DMS114 treated with DMSO at 0.1 percent for 48 hours (cell line): ENCODE measurements around the gene FMO3.

ENCODE experiments used
- DNase-seq: peaks from one replicate; lab custom pipeline; 2025; ENCODE audit not compliant: unreplicated experiment; lab: John Stamatoyannopoulos, UW

Gene FMO3

GRCh38 chr1:171090604-171091003 is at the start of gene FMO3:
Gene FMO3 (plus strand): TSS chr1:171090905. CDS start chr1:171092659, 1,754 bp downstream.
- DNase-seq = no peak

- DNase-seq = no peak
Observed at GRCh38 chr1:171048014-171048413, 42.7 kb upstream of the FMO3 start.

GRCh38 chr1:171052977-171053376 is 37.7 kb upstream of the FMO3 start:
- DNase-seq = no peak

- no peak for DNase-seq
Observed at GRCh38 chr1:171055966-171056643, 34.6 kb upstream of the FMO3 start.

- no peak for DNase-seq
Observed at GRCh38 chr1:171061425-171062143, 29.1 kb upstream of the FMO3 start.

GRCh38 chr1:171062902-171063301 is 27.8 kb upstream of the FMO3 start:
- DNase-seq = no peak

- DNase-seq = no peak
Observed at GRCh38 chr1:171075041-171075440, 15.7 kb upstream of the FMO3 start.

GRCh38 chr1:171081314-171081753 is 9.4 kb upstream of the FMO3 start:
- DNase-seq = no peak

- no peak for DNase-seq
Observed at GRCh38 chr1:171081763-171082201, 8.9 kb upstream of the FMO3 start.

- DNase-seq = no peak
Observed at GRCh38 chr1:171082606-171083005, 8.1 kb upstream of the FMO3 start.

- no peak for DNase-seq
Observed at GRCh38 chr1:171083222-171083621, 7.5 kb upstream of the FMO3 start.

GRCh38 chr1:171084091-171084490 is 6.6 kb upstream of the FMO3 start:
- DNase-seq = no peak

GRCh38 chr1:171084870-171085269 is 5.8 kb upstream of the FMO3 start:
- DNase-seq = no peak

GRCh38 chr1:171087896-171088295 is 2.8 kb upstream of the FMO3 start:
- DNase-seq = no peak

GRCh38 chr1:171103862-171104261 is 13.2 kb downstream of the FMO3 start:
- no peak for DNase-seq

- no peak for DNase-seq
Observed at GRCh38 chr1:171107262-171107940, 16.7 kb downstream of the FMO3 start.

- DNase-seq = no peak
Observed at GRCh38 chr1:171107969-171108368, 17.3 kb downstream of the FMO3 start.

- DNase-seq = no peak
Observed at GRCh38 chr1:171109966-171110365, 19.3 kb downstream of the FMO3 start.

GRCh38 chr1:171110621-171111326 is 20.1 kb downstream of the FMO3 start:
- DNase-seq = no peak

- DNase-seq = no peak
Observed at GRCh38 chr1:171112119-171112518, 21.4 kb downstream of the FMO3 start.

GRCh38 chr1:171113382-171113781 is 22.7 kb downstream of the FMO3 start:
- DNase-seq = no peak
